H1 (cell line): ENCODE measurements around the gene SLC35E4.

Experiments
- CTCF ChIP-seq, 3 experiments: IDR thresholded peaks; 1 replicate in 2 of 3; 2 replicates in 1 of 3; pipeline versions ENCODE4 v1.5.1 to v1.6.1; 2011; ENCODE audit warnings: low read length in 3 of 3, mild to moderate bottlenecking in 3 of 3, inconsistent platforms in 2 of 3, low read depth in 1 of 3, moderate library complexity in 1 of 3; ENCODE audit not compliant: insufficient read depth in 1 of 3; ENCODE audit errors: control extremely low read depth in 1 of 3
- EGR1 ChIP-seq: IDR thresholded peaks from 2 replicates; pipeline ENCODE4 v1.6.1; 2011; ENCODE audit warnings: low read depth, low read length, borderline replicate concordance
- EP300 ChIP-seq, 2 experiments: IDR thresholded peaks; 1 replicate in 1 of 2; 2 replicates in 1 of 2; pipeline ENCODE4 v1.6.1; 2011 to 2012; ENCODE audit warnings: low read depth in 2 of 2, low read length in 2 of 2, mild to moderate bottlenecking in 2 of 2, borderline replicate concordance in 1 of 2, inconsistent platforms in 1 of 2, moderate library complexity in 1 of 2
- EZH2 ChIP-seq: fragments of 200-600 bp; sonication (generic); IDR thresholded peaks from 2 replicates; pipeline ENCODE4 v1.7.1; 2012; ENCODE audit warnings: low read depth, mild to moderate bottlenecking, moderate library complexity, low read length, inconsistent platforms; ENCODE audit not compliant: severe bottlenecking
- JUN ChIP-seq: IDR thresholded peaks from 2 replicates; pipeline ENCODE4 v1.6.1; 2011; ENCODE audit warnings: low read depth, mild to moderate bottlenecking, improper control_type of control experiment, low read length
- KDM1A ChIP-seq: fragments of 200-600, 300-600 bp; sonication (generic); IDR thresholded peaks from 2 replicates; pipeline ENCODE4 v1.7.1; 2016; ENCODE audit warnings: mild to moderate bottlenecking, low read length, borderline replicate concordance
- PHF8 ChIP-seq: fragments of 200-600 bp; sonication (generic); conservative IDR thresholded peaks from 2 replicates; pipeline ENCODE4 v1.7.1; 2012; ENCODE audit warnings: low read depth, mild to moderate bottlenecking, inconsistent platforms, low read length, moderate library complexity
- POLR2A ChIP-seq, 2 experiments: IDR thresholded peaks; 1 replicate in 1 of 2; 2 replicates in 1 of 2; pipeline ENCODE4 v1.6.1; 2011; ENCODE audit warnings: low read depth in 2 of 2, low read length in 2 of 2, mild to moderate bottlenecking in 2 of 2; ENCODE audit errors: control extremely low read depth in 1 of 2
- POU5F1 ChIP-seq: IDR thresholded peaks from 2 replicates; pipeline ENCODE4 v1.6.1; 2011; ENCODE audit warnings: low read depth, mild to moderate bottlenecking, low read length, moderate library complexity
- SP1 ChIP-seq: IDR thresholded peaks from 2 replicates; pipeline ENCODE4 v1.6.1; 2011; ENCODE audit warnings: low read depth, low read length
- ZNF274 ChIP-seq: IDR thresholded peaks from 2 replicates; pipeline ENCODE4 v1.7.0; 2012; ENCODE audit warnings: low read length, borderline replicate concordance; ENCODE audit errors: extremely low read depth

- TF ChIP-seq CTCF (IDR thresholded peaks at IDR 0.05; ENCODE audit: control extremely low read depth in 1 of 3, insufficient read depth in 1 of 3, low read depth in 1 of 3, low read length in 3 of 3): no peak
- TF ChIP-seq EZH2: no peak
- TF ChIP-seq JUN: no peak
- no peak for TF ChIP-seq KDM1A
- no peak for TF ChIP-seq POLR2A (IDR thresholded peaks at IDR 0.05; ENCODE audit: control extremely low read depth in 1 of 2, low read depth in 2 of 2, low read length in 2 of 2)
- no peak for TF ChIP-seq ZNF274
- TF ChIP-seq EP300 (IDR thresholded peaks at IDR 0.05; ENCODE audit: borderline replicate concordance in 1 of 2, low read depth in 2 of 2, low read length in 2 of 2): no peak
- no peak for TF ChIP-seq EGR1
- TF ChIP-seq SP1: no peak
- no peak for TF ChIP-seq PHF8
- TF ChIP-seq POU5F1: no peak
Observed at GRCh38 chr22:30596199-30596598, 39.4 kb upstream of the SLC35E4 start.
